Activated CD4-positive, alpha-beta T cell treated with anti-CD3 and anti-CD28 coated beads for 24 hours (primary cell): ENCODE results near the gene PTGDS.
A peak's percentile ranks its signal among the peaks of the same experiment; 100 is the strongest.

Source experiments
- DNase-seq, 2 donors: peaks; one replicate each; pipeline ENCODE4 v3.0.0-alpha.2; 2020; ENCODE audit warnings: low read depth in 2 of 2

PTGDS gene

DNA sequence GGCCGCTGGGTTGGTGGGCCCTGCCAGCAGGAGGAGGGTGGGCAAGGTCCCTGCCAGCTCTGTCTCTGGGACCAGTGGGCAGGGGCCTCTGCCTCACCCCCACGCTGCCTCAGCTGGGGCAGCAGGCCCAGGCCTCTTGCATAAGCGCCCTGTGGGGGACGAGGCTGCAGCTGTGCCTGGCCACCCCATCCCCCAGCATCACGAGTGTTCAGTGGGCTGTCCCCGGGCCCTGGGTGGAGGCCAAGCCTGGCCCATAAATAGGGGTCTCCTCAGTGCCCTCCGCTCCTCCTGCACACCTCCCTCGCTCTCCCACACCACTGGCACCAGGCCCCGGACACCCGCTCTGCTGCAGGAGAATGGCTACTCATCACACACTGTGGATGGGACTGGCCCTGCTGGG is at the start of gene PTGDS:
Gene PTGDS (plus strand): TSS at position 282 of the 400 bp plus-strand sequence. CDS start 75 bp downstream, at position 357.
- no peak for DNase-seq

DNA sequence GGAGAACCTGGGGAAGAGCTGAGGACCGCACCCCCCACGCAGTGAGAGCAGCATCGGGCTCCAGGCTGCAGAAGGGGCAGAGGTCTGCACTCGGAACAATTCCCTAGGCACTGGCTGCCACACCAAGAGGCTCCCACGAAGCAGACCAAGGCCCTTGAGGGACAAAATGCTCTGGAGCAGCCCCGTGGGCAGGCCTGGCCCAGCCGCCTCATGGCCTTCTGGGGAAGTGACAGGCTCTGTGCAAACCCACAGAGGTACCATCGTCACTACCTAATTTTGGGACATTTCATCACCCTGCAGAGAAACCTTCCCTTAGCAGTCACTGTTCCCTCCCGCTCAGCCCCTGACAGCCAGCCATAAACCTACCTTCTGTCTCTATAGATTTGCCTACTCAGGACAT is 48.7 kb upstream of the PTGDS start:
- no peak for DNase-seq

DNA sequence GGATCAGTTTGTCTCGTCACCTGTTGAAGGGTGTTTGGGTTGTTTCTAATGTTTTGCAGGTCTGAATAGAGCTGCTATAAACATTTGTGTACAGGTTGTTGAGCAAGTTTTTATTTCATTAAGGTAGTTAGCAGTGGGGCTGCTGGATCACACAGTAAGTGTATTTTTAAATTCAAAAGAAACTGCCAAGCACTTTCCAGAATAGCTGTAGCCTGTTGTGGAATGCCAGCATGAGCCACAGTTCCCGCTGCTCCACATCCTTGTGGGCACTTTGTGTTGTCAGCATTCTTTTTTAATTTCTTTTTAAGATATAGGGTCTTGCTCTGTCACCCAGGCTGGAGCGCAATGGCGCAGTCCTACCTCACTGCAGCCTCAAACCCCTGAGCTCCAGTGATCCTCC is 47.3 kb upstream of the PTGDS start:
- no peak for DNase-seq

DNA sequence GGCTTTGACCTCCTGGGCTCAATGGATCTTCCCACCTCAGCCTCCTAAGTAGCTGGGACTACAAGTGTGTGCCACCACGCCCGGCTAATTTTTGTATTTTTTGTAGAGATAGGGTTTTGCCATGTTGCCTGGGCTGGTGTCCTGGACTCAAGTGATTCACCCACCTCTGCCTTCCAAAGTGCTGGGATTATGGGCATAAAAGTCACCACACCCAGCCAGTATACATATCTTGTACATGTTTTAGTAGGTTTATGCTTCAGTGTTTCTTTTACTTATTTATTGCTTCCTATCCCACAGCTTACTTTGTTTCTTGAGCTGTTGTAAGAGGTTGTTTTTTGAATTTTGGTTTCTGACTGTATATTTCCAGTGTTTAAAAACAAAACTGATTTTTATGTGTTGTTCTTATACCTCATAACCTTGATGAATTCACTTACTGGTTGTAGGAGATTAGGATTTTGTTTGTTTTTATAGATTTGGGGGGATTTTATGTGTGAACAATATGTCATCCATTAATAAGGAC is 45.6 kb upstream of the PTGDS start:
- DNase-seq, result no peak

DNA sequence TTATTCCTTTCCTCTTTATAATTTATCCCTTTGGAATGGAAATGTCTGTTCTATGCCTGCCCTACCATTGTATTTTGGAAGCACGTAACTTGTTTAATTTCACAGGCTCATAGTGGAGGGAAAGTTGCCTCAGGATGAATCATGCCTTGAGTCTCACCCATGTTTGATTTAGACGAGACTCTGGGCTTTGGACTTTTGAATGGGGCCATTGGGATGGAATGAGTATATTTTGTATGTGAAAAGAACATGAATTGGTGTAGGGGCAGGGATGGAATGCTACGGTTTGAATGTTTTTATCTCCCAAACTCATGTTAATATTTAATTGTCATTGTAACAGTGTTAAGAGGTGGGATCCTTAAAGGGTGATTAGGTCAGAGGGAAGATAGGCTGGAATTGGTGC is 43.0 kb upstream of the PTGDS start:
- DNase-seq, result no peak

DNA sequence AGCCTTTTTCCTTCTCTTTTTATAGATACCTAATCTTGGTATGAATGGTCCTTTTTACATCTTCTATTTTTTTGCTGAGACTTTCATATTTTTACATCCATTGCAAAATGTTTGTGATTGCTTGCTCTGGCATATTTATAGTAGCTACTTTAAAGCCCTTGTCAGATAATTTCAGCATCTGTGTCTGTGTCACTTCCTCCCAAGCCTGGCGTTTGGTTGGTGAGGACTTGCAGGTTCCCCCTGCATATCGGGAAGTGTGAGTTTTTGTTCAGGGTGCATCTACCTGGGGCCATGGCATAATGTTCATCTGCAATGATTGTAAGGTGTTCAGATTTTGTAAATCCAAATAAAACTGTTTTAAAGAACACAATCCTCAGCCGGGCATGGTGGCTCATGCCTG is 41.7 kb upstream of the PTGDS start:
- DNase-seq, result no peak

DNA sequence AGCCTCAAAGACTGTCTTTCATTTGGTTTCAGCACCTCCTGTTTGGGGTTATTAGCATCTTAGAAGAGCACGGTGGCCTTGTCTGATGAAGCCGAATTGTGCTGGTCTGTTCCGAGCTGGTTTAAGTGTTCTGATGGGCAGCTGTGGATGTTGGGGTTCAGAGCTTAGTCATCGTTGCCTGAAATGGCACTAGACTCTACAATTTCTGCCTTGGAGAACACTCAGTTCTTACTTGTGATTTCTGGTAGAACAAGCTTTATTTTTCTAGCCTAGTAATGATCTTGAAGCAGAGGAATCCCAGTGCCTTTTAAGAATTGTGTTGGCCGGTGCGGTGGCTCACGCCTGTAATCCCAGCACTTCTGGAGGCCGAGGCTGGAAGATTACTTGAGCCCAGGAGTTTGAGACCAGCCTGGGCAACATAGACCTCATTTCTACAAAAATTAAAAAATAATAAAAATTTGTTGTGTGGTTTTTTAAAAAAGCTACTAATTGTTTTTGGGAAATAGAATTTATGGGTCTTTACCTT is 40.6 kb upstream of the PTGDS start:
- DNase-seq, result no peak

DNA sequence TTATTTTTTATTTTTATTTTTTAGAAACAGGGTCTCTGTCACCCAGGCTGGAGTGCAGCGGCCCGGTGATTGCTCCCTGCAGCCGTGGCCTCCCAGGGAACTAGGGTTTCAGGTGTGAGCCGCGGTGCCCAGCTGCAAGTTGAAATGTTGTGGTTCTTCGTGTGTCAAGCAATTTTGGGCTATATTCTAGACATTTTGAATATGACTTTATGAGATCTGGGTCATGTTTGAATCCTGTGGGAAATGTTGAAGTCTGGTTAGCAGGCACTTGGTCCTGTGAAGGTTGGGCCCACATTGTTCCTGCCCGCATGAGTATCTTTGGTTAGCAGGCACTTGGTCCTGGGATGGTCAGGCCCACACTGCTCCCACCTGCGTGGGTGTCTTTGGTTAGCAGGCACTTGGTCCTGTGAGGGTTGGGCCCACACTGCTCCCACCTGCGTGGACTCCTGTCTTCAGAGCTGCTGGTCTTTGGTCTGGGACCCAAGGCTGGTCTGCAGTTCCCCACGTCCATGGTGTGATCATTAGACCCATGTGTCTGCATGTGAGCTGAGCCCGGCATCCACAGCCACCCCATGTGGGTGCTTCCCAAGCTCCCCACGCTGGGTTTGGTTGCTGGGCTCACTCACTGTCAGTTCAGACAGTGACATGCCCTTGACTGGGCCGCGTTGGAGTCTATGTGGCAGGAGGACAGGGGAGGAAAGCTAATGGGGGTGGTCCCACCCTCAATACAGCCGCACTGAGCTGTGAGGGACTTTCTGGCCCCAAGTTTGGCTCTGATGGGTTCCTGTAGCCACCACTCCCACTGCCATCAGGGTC is 39.9 kb upstream of the PTGDS start:
- DNase-seq, result no peak

DNA sequence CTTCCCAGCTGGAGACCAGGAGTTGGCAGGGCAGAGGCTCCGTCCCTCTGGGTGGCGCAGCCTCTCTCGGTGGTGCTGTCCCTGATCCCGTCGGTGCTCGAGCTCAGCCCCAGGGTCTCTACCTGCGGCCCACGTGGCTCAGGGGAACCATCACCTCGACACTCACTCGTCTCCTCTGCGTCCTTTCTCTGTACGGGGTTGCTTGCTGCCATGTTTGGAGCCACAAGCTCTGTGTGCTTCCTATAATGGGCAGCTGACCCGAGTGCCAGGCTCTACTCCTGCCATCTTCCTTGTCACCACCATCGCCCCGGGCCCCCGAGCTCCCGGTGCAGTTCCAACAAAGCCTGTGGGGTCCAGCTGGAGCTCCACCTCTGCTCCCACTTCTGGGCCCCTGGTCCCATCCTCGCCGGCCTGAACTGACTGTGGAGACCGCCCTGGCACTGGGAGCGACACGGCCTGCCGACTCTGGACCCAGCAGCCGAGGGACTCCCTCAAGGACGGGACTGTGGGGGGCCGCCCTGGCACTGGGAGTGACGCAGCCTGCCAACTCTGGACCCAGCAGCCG is 37.8 kb upstream of the PTGDS start:
- DNase-seq, result no peak

DNA sequence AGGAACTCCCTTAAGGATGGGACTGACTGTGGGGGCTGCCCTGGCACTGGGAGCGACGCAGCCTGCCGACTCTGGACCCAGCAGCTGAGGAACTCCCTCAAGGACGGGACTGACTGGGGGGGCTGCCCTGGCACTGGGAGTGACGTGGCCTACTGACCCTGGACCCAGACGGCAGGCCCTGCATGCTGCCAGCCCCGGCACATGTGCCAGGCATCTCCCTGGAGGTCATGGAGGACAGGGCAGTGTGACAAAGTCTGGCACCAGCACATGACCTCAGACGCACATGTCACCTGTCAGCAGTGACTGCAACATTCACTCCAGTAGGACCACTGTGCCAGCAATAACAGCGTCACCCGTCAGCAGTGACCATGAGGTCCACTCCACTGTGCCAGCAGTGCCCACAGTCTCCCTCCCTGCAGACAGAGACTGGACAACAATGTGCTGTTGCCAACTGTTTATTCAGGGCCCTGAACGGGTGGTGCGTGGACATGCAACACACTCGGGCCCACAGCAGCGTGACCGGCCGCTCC is 37.2 kb upstream of the PTGDS start:
- DNase-seq, result no peak

DNA sequence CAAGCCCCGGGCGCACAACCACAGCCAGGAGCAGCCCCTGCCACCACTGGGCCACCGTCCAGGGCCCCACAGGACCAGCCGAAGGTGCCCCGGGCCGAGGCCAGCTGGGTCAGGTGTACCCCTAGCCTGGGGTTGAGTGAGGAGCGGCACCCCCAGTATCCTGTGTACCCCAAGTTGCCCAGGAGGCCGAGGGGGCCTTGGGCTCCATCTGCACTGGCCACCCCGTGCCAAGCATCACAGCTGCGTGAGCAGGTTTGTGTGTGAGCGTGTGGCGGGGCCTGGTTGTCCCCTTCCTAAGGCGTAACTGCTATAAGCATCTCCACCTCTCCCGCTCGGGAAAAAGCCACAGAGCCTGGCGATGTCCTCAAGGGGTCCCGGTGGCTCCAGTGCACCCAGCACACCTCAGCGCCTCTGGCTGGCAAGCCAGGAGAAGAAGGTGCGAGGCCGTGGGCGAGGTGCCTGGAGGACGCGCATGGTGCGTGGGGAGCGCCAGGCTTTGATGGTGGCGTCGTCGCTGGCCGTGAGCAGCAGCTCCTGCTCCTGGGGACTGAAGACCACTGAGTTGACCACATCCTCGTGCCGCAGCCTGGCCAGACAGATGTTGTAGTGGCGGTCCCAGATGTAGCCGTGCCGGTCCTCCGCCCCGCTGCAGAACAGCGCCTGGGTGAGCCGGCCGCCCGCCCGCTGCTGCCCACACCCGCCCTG is 36.6 kb upstream of the PTGDS start:
- no peak for DNase-seq

DNA sequence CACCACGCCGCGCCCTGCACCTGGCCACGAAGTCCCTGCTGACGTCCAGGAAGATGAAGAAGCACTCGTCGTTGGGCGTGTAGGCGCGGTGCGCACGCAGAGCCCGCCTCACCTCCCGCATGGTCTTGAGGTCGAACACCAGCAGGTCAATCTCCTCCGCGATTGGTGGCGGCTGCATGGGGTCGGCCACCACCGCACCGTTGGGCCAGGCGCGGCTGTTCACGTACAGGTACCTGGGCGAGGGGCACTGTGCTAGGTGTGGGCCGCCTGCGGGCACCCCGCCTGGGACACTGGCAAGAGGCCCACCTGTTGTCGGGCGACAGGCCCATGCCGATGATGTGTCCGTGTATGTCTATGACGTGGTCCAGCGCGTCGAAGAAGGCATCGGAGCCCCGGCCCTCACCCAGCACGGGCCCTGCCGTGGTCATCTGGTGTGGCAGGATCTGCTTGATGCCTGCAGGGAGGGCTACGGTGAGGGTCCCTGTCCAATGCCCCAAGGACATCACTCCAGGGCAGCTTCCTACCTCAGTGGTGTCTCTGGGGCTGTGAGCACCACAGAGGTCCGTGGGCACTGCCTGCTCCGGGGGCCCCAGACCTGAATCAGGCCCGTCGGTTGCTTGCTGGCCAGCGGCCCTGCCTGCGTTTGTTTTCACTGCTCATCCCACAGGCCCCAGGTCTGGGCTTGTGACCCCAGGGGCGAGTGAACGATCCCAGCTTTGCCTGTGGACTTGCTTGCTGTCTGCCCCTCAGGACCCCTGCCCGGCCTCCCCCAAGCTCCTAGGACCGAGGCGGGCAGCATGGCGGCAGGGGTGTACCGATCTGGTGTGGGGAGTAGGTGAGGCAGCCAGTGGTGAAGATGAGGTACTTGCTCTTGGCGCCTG is 35.8 kb upstream of the PTGDS start:
- DNase-seq, result no peak

DNA sequence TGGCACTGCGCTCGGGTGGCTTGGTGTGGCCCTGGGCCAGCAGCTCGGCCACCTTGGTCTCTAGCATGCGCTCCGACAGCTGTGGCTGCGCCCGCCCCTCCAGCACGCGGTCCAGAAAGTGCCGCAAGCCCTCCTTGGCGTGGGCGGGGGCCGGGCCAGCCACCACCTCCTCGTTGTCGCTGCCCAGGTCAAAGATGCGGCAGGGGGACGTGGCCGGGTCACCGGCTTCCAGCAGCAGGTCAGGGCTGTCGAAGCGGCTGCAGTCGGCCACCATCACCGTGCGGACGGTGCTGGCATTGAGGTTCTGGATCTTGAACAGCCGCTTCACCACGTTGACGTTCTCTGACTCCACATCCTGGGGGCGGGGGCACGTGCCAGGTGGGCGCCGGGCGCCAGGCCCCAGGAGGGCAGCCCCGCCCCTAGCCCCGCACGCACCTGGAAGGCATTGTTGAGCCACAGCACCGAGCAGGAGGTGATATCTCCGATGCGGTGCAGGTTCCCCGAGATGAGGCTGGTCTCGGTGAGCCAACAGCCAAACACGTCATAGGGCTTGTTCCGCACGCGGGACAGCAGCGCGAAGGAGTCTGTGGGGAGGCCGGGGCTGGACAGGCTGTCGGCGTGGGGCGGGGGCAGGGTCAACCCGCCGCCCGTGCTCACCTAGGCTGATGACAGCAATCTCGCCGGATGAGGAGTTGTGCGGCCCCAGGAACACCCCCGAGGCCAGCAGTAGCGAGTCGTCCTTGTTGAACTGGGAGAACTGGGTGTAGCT is 35.0 kb upstream of the PTGDS start:
- DNase-seq, result no peak

DNA sequence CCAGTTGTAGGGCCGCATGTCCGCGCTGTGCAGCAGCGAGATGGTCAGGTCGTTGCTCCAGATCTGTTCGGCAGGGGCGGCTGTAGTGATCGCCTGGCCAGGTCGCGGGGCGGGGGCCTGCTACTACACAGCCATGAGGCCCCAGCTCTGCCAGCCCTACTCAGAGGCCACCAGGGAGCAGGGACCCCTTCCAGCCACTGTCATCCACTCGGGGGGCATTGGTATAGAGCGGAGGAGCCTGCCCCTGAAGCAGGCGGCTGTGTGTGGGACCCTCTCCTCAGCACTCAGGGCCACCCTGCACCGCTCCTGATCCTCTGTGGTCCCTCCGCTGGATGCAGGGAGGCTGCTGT is 34.4 kb upstream of the PTGDS start:
- no peak for DNase-seq

DNA sequence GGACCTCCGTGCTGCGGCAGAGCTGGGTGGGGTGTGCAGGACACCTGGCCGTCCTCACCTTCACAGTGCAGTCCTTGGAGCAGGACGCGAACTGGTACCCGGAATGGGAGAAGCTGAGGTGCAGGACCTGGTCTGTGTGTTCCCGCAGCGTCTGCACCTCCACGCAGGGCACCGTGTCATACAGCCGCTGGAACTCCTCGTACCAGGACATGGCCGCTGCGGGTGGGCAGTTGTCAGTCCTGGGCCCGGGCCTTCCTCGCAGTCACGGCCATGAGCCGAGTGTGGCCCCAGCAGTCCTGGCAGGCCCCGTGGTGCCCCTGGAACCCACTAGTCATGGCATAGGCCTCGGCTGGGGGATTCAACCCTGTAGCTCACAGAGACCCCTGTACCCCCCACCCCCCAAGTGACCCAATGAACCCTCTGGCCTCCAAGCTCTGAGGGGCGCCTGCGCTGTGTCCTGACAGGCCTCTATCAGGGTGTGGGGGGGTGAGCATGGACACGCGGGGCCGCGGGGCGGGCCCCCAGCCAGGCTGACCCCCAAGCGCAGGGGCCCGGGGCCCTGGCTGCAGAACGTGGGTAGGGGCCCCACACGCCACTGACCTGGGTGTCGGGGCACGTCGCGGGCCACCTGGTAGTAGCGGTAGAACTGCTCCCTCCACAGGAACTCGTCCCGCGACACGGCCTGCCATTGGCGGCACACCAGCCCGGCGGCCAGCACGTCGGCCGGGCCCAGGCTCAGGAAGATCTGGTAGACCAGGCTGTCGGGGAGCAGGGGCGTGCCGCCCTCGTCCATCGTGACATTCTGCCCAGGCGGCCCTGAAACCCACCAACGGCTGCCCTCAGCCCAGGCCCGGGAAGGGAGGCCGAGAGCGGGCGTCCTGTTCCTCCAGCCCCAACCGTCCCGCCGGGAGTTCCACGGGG is 33.8 kb upstream of the PTGDS start:
- no peak for DNase-seq

DNA sequence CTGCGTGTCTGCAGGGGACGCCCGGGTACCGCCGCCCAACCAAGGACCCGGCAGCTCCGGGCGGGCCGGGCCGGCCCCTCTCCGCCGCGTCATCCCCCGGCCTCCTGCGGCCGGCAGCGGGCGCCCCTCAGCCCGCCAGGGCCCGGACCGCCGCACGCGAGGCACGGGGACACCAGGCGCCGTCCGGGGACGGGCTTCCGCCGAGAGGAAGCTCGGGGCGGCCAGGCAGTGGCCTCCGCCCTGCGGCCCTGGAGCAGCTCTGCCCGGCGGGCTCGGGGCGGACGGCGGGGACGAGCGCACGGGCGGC is 33.1 kb upstream of the PTGDS start:
- no peak for DNase-seq

DNA sequence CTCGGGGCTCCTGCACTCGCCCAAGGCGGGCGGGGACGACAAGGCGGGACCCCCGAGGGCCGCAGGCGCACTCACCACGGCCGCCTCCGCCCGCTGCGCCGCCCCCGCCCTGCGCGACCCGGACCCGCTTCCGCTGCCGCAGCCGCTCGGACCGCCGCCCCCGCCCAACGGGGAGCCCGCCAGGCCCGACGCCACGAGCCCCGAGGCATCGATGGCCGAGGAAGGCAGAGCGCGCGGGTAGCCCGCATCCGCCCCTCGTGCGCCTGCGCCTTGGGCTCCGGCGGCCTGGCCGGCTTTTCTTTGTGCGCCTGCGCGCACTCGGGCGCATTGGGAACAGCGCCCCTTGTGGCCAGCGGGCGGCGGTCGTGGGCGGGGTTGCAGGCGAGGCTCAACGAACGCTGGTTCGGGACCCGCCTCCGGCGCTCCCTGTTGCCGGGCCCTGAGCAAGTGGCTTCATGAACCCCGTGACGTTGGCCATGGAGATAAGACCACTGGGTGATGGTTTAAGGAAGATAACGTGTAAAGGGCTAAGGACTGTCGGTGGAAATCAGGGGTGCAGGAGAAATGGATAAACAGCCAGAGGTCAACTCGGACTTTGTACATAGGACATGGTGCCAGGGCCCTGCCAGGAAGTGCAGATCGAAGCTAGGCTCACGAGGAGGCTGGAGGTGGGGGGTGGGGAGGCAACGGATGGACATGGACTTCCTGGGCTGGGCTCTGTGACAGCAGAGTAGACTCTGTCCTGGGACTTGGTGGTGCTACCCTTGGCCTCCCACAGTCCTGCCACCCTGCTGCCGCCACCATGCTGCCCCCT is 32.6 kb upstream of the PTGDS start, which contains the start of the genes C8G and FBXW5:
Gene C8G (plus strand): TSS at position 725 of the 814 bp plus-strand sequence. CDS start 78 bp downstream, at position 803.
Gene FBXW5 (minus strand): TSS at position 220 of the 814 bp plus-strand sequence. CDS start 655 bp downstream, outside the sequence.
- peak; percentile 88 to 89 for DNase-seq
